Esophagus muscularis mucosa (tissue), 4 donors: Measurements from ENCODE around the gene ZNF578. TPM values are rescaled to one million over a fixed set of nuclear protein-coding genes. Genes with fewer than 3 reads are reported as not detected.

ENCODE experiments used
- total RNA-seq, 4 donors: library from RNA; depleted of rRNA; stranded (reverse); fragments of >200 nt; gene quantifications; one replicate each; pipeline versions ENCODE4 v1.1.0 to v1.2.1, GENCODE V29; 2016

Gene ZNF578
- total RNA-seq, 4 donors from 2014 or later, result 1.4 to 4.2 (median 3.2) TPM

Other genes starting within 250 kb of the ZNF578 start
- gene ZNF766, start 184.0 kb upstream of the ZNF578 start, total RNA-seq, result 10 to 100 TPM in 2 of 4 donors, 1 to 10 TPM in 2; 8.3 to 13.9 (median 10.8) TPM
- 1 to 10 TPM; 6.0 to 10.0 (median 7.2) TPM for gene ZNF480, start 156.4 kb upstream of the ZNF578 start, total RNA-seq
- gene ZNF610, start 117.3 kb upstream of the ZNF578 start, total RNA-seq, result 1 to 10 TPM; 1.3 to 3.2 (median 2.2) TPM
- 10 to 100 TPM; 16.8 to 30.3 (median 28.1) TPM for gene ZNF880, start 83.6 kb upstream of the ZNF578 start, total RNA-seq
- 10 to 100 TPM; 12.2 to 17.4 (median 13.2) TPM for gene ZNF528, start 55.7 kb upstream of the ZNF578 start, total RNA-seq
- under 1 TPM; 0.17 to 0.63 (median 0.43) TPM for gene ZNF534, start 24.4 kb upstream of the ZNF578 start, total RNA-seq
- 10 to 100 TPM; 11.3 to 18.7 (median 14.2) TPM for gene ZNF808, start 74.1 kb downstream of the ZNF578 start, total RNA-seq
- 10 to 100 TPM in 2 of 4 donors, 1 to 10 TPM in 2; 7.8 to 13.3 (median 10.1) TPM for gene ZNF701, start 116.7 kb downstream of the ZNF578 start, total RNA-seq
- gene ZNF83, start 184.8 kb downstream of the ZNF578 start, total RNA-seq, result 10 to 100 TPM; 29.7 to 55.6 (median 34.1) TPM